Gastrocnemius medialis (tissue), 4 donors: ENCODE measurements around the gene ZCCHC12.

Experiments
- CTCF ChIP-seq, 5 experiments: fragments of 450-650 bp in 3 of 5; fragments of 200-600 bp in 2 of 5; sonication (generic) in 2 of 5; IDR thresholded peaks in 4 of 5; conservative IDR thresholded peaks in 1 of 5; 1 replicate in 4 of 5; 2 replicates in 1 of 5; pipeline ENCODE4 v1.5.1; 2016 to 2019; ENCODE audit warnings: antibody characterized with exemption in 5 of 5, mild to moderate bottlenecking in 3 of 5, moderate library complexity in 3 of 5
- POLR2A ChIP-seq, 2 donors: fragments of 450-650 bp; IDR thresholded peaks; one replicate each; pipeline ENCODE4 v1.6.1; 2017; ENCODE audit warnings: antibody characterized with exemption in 2 of 2, mild to moderate bottlenecking in 2 of 2, moderate library complexity in 2 of 2

GRCh38 chrX:118825227-118825626, 1.6 kb downstream of the ZCCHC12 start:
- no peak for TF ChIP-seq CTCF (IDR thresholded peaks at IDR 0.05 in 4 of 5, conservative IDR thresholded peaks at IDR 0.05 in 1 of 5)
- no peak for TF ChIP-seq POLR2A (IDR thresholded peaks at IDR 0.05)
